Upper lobe of right lung (tissue), 1 donor: ENCODE data around the gene PTK7. TPM values are rescaled to one million over a fixed set of nuclear protein-coding genes. Genes with fewer than 3 reads are reported as not detected.
"Not testable (repeated sequence)": the region's sequence is repeated elsewhere in the genome, so short reads cannot be mapped to it uniquely, and the experiment has no call there.

Source experiments
- ATAC-seq: fragments of 200-7000 bp; cut with Tn5 transposase; one replicate; pipeline ENCODE4 v1.9.1; 2020; ENCODE audit warnings: mild to moderate bottlenecking, moderate library complexity
- DNase-seq: peaks from one replicate; pipeline ENCODE4 v3.0.0-alpha.2; 2020
- H3K27ac ChIP-seq: fragments of 200-600 bp; one replicate; pipeline ENCODE4 v1.8.0; 2022
- H3K27me3 ChIP-seq: fragments of 200-600 bp; one replicate; pipeline ENCODE4 v1.8.0; 2022; ENCODE audit warnings: mild to moderate bottlenecking
- H3K36me3 ChIP-seq: fragments of 200-600 bp; one replicate; pipeline ENCODE4 v1.8.0; 2022
- H3K4me1 ChIP-seq: fragments of 200-600 bp; one replicate; pipeline ENCODE4 v1.8.0; 2022
- H3K4me3 ChIP-seq: fragments of 200-600 bp; one replicate; pipeline ENCODE4 v1.8.0; 2022; ENCODE audit warnings: mild to moderate bottlenecking
- H3K9me3 ChIP-seq: fragments of 200-600 bp; one replicate; pipeline ENCODE4 v1.8.0; 2022
- intact Hi-C: fragments of 100-400 bp; cut with DNase I; formaldehyde crosslinking; loops from one replicate; pipeline ENCODE4 v1.11.0; 2022
- total RNA-seq: library from RNA; stranded (reverse); fragmentation: NEBNext Ultra II Directional; extraction: Animal tissue kit (Norgen Biotek cat#: 25700); gene quantifications from one replicate; pipeline ENCODE4 v1.2.1, GENCODE V29; 2021
- TF ChIP-seq, protein P1 (sequence below): fragments of 200-600 bp; IDR thresholded peaks from one replicate; pipeline ENCODE4 v1.8.0; 2022; ENCODE audit warnings: antibody characterized with exemption
- donor health status: DM: no; HTN: yes; CAD: no; lungs with severe emphysema.

Gene PTK7
- total RNA-seq, 1 donor from 2014 or later, result 97.1 TPM

DNA sequence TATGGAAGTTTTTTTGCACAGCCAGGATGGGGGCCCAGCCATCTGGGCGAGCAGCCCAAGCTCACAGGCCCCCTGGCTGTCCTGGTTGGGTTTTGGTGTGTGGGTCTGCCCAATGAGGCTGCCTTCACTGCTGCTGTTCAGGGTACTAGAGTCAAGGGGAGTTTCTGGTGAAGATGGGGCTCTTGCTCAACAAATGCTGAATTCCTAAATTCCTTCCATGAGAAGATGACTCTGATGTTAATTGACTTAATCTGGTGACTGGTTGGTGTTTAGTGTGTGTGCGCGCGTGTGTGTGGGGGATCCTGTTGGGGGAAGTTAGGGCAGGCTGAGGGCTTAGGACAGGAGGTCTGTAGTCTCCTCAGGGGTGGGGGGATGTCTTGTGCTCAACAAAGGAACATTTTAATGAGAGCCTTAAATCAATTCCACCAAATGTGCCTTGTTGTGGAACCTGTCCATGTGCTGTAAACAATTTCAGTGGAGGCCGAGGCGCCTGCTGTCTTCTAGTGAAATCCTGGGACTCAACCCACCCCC lies 1.9 kb downstream of the PTK7 start:
- DNase-seq, result no peak
- H3K27me3 ChIP-seq, result no peaks in the 10 kb centered on the region
- H3K27ac ChIP-seq, result no peak overlapping the region
- intact Hi-C loops, result loop anchor here (10.0 kb wide), 1 partner anchor 67 kb away; no protein-coding TSS in a partner anchor
- no peaks in the 10 kb centered on the region for H3K36me3 ChIP-seq
- no peak for ATAC-seq
- TF ChIP-seq, protein P1, sequence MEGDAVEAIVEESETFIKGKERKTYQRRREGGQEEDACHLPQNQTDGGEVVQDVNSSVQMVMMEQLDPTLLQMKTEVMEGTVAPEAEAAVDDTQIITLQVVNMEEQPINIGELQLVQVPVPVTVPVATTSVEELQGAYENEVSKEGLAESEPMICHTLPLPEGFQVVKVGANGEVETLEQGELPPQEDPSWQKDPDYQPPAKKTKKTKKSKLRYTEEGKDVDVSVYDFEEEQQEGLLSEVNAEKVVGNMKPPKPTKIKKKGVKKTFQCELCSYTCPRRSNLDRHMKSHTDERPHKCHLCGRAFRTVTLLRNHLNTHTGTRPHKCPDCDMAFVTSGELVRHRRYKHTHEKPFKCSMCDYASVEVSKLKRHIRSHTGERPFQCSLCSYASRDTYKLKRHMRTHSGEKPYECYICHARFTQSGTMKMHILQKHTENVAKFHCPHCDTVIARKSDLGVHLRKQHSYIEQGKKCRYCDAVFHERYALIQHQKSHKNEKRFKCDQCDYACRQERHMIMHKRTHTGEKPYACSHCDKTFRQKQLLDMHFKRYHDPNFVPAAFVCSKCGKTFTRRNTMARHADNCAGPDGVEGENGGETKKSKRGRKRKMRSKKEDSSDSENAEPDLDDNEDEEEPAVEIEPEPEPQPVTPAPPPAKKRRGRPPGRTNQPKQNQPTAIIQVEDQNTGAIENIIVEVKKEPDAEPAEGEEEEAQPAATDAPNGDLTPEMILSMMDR, result no peak
- peaks cover 14% of the 10 kb centered on the region for H3K4me1 ChIP-seq
- H3K9me3 ChIP-seq, result no peaks in the 10 kb centered on the region
- peak overlapping the region; percentile 74 for H3K4me3 ChIP-seq

DNA sequence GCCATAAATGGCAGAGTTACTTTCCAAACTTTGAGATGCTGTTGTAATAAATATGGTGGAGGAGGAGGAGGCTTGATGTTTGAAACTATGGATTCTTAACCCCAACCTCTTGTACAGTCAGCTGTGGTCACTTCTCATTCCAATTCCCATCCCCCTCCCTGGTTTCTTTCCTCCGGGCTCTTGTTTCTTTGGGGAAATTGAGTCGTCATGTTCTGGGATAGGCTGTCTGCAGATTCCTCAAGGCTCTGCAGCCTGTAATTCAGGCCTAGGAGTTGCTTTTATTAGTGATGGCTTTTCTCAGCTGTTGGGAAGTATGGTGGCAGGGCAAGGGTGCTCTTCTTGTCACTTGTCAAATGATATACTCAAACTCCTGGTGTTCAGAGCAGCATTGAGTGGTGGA lies 2.6 kb downstream of the PTK7 start:
- DNase-seq, result no peak
- no peak overlapping the region for H3K27ac ChIP-seq
- no peaks in the 10 kb centered on the region for H3K9me3 ChIP-seq
- no peaks in the 10 kb centered on the region for H3K36me3 ChIP-seq
- H3K4me3 ChIP-seq, result no peak overlapping the region
- H3K4me1 ChIP-seq, result peaks cover 14% of the 10 kb centered on the region
- ATAC-seq, result no peak
- TF ChIP-seq, protein P1, result no peak
- intact Hi-C loops, result loop anchor here (10.0 kb wide), 1 partner anchor 66 kb away; no protein-coding TSS in a partner anchor
- no peaks in the 10 kb centered on the region for H3K27me3 ChIP-seq

DNA sequence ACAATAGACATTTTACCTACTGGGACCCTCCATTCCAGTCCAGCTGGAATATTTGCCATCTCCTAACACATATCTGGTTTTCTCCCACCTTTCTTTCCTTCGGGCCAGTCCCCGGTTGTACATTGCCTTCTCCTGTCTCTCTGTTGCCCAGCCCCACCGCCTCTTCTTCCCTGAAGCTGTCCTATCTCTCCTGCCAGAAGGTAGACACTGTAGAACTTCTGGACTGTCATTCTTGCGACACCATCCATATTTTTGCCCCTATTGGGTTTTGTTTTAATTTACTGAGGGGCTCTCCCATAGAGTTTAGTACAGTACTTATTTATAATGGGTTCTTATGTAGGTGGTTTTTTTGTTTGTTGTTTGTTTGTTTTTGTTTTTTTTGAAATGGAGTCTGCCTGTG lies 4.9 kb downstream of the PTK7 start:
- Histone ChIP-seq H3K4me3 (no peak overlapping the region), H3K9me3 (no peaks in the 10 kb centered on the region), H3K27ac (no peak overlapping the region), H3K27me3 (no peaks in the 10 kb centered on the region), H3K4me1 (peaks cover 15% of the 10 kb centered on the region), H3K36me3 (no peaks in the 10 kb centered on the region)
- DNase-seq (no peak), ATAC-seq (no peak)
- intact Hi-C loops, result no loop called here
- TF ChIP-seq, protein P1, result no peak

DNA sequence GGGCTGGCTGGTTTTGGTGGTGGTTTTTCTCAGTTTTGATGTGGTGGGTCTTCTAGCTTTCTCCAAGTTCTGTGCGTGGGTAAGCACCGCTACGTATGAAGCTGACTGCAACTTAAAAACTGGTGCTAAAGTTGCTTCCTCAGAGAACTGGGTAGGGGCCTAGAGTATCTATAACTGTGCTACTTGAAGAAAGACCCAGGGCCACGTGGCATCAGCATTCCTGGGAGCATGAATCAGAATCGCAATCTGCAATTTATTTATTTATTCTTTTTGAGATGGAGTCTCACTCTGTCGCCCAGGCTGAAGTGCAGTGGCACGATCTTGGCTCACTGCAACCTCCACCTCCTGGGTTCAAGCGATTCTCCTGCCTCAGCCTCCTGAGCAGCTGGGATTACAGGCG lies 5.8 kb downstream of the PTK7 start:
- ATAC-seq, DNase-seq, H3K27ac ChIP-seq, intact Hi-C loops, H3K9me3 ChIP-seq, H3K36me3 ChIP-seq, H3K27me3 ChIP-seq, H3K4me3 ChIP-seq: not testable (repeated sequence)
- H3K4me1 ChIP-seq, result peaks cover 13% of the 10 kb centered on the region

DNA sequence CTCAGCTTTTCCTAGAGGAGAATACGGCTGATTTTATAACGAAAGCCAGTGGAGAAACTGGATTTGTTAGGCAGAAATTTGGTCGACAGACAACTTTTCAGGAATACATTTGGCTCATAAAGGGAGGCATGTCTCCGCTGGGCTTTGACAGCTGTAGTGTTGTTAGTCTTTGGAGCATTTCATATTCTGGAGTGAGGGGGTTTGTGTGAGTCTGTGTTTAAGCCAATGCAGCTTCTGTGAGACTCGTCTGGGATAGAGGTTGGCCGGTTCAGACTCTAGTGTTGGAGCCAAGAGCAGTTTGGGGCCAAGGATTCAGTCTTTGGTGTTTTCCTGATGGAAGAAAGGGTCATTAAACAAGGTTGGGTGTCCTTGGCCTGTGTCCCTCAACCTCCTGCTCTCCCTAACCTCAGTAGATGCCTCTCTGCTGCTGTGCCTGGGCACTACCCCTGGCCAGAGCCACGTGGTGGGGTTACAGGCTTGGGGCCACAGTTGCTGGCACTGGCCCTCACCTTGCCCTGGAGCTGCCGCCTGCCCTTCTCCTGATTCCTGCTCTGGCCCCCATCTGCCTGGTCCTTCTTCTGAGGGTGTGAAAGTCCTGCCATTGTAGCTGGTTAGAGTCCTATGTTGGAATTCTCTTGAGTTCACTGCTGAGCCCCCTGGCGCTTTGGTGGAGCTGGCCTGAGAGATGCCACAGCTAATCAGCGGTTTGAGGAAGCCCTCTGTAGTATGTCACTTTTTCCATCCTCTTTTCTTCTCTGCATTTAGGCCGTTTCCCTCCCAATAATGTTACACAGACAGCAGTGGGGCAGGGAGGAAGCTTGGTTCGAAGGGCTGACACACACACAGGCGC lies 6.9 kb downstream of the PTK7 start:
- H3K9me3 ChIP-seq, result no peaks in the 10 kb centered on the region
- DNase-seq, result no peak
- TF ChIP-seq, protein P1, result no peak
- no peaks in the 10 kb centered on the region for H3K27me3 ChIP-seq
- intact Hi-C loops, result no loop called here
- no peak overlapping the region for H3K27ac ChIP-seq
- H3K36me3 ChIP-seq, result no peaks in the 10 kb centered on the region
- no peak for ATAC-seq
- peaks cover 6% of the 10 kb centered on the region for H3K4me1 ChIP-seq
- H3K4me3 ChIP-seq, result no peak overlapping the region

DNA sequence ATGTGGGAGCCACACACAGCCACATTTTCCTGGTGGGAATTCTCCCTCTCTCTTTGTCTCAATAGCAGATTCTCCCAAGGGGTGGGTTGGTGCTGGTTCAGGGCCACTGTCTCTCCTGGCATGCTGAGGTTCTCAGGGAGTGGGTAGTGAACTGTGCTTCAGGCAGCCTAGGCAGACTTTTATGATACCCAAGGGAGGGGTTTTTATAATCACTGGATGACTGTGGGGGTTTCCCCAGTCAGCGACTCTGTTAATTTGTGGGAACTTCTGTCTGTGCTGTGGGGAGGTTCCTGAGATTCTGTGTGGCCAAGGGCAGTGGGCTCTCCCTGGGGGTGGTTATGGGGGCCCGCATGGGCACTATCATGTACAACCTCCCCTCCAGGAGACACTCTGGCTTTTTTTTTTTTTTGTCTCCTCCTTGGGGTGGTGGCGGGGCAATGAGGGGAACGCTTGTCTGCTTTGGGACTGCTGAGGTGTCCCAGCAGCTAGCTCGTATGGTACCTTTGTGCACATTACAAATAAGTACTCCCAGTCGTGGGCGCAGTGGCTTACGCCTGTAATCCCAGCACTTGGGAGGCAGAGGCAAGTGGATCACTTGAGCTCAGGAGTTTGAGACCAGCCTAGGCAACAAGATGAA lies 10.0 kb downstream of the PTK7 start:
- intact Hi-C loops, result no loop called here
- H3K36me3 ChIP-seq, result no peaks in the 10 kb centered on the region
- no peak overlapping the region for H3K27ac ChIP-seq
- H3K27me3 ChIP-seq, result no peaks in the 10 kb centered on the region
- DNase-seq (no peak), ATAC-seq (no peak)
- peaks cover 11% of the 10 kb centered on the region for H3K4me1 ChIP-seq
- H3K9me3 ChIP-seq, result no peaks in the 10 kb centered on the region
- TF ChIP-seq, protein P1, result no peak
- no peak overlapping the region for H3K4me3 ChIP-seq
